Hepatocyte (in vitro differentiated cells): ENCODE measurements around the gene BMP7. TPM values are rescaled to one million over a fixed set of nuclear protein-coding genes. Genes with fewer than 3 reads are reported as not detected.

Source experiments
- DNase-seq: peaks from one replicate; pipeline ENCODE4 v3.0.0-alpha.2; 2016; ENCODE audit warnings: low spot score
- H2AFZ ChIP-seq: fragments of 200-600 bp; sonication (generic); 2 replicates; pipeline ENCODE4 v1.6.0; 2016; ENCODE audit warnings: antibody characterized with exemption, mild to moderate bottlenecking
- H3K27ac ChIP-seq: fragments of 200-600 bp; sonication (generic); 2 replicates; pipeline ENCODE4 v1.5.1; 2016; ENCODE audit warnings: mild to moderate bottlenecking
- H3K27me3 ChIP-seq: fragments of 200-600 bp; sonication (generic); 2 replicates; pipeline ENCODE4 v1.6.1; 2016
- H3K36me3 ChIP-seq: fragments of 200-600 bp; sonication (generic); replicated peaks from 2 replicates; pipeline ENCODE4 v1.5.1; 2016; ENCODE audit warnings: low read depth; ENCODE audit not compliant: insufficient read depth
- H3K4me1 ChIP-seq: fragments of 200-600 bp; sonication (generic); 2 replicates; pipeline ENCODE4 v1.5.1; 2016; ENCODE audit warnings: mild to moderate bottlenecking, moderate library complexity; ENCODE audit not compliant: insufficient read depth
- H3K4me2 ChIP-seq: fragments of 200-600 bp; sonication (generic); 2 replicates; pipeline ENCODE4 v1.6.0; 2016
- H3K4me3 ChIP-seq: fragments of 200-600 bp; sonication (generic); 2 replicates; pipeline ENCODE4 v1.5.1; 2016; ENCODE audit warnings: mild to moderate bottlenecking
- H3K79me2 ChIP-seq: fragments of 200-600 bp; sonication (generic); 2 replicates; pipeline ENCODE4 v1.6.0; 2017; ENCODE audit warnings: mild to moderate bottlenecking
- H3K9me2 ChIP-seq: fragments of 200-600 bp; sonication (generic); replicated peaks from 2 replicates; pipeline ENCODE4 v1.6.0; 2017; ENCODE audit warnings: mild to moderate bottlenecking; ENCODE audit not compliant: insufficient read depth
- H3K9me3 ChIP-seq: fragments of 200-600 bp; sonication (generic); 2 replicates; pipeline ENCODE4 v1.5.1; 2016; ENCODE audit warnings: low read depth, mild to moderate bottlenecking
- H4K20me1 ChIP-seq: fragments of 200-600 bp; sonication (generic); 2 replicates; pipeline ENCODE4 v1.6.0; 2016; ENCODE audit warnings: mild to moderate bottlenecking; ENCODE audit not compliant: insufficient read depth, poor library complexity, severe bottlenecking
- CTCF ChIP-seq: fragments of 200-600 bp; sonication (generic); IDR thresholded peaks from 2 replicates; pipeline ENCODE4 v1.5.1; 2016; ENCODE audit warnings: antibody characterized with exemption, mild to moderate bottlenecking; ENCODE audit not compliant: poor library complexity
- EZH2 ChIP-seq: fragments of 200-600 bp; sonication (generic); IDR thresholded peaks from 2 replicates; pipeline ENCODE4 v1.6.1; 2016; ENCODE audit warnings: antibody characterized with exemption, mild to moderate bottlenecking, borderline replicate concordance
- EZH2phosphoT487 ChIP-seq: fragments of 200-600 bp; sonication (generic); IDR thresholded peaks from one replicate; pipeline ENCODE4 v1.6.1; 2018; ENCODE audit warnings: antibody characterized with exemption, mild to moderate bottlenecking, low read depth, moderate library complexity; ENCODE audit not compliant: unreplicated experiment, severe bottlenecking
- WGBS: methylation state at CpG from one replicate; pipeline ENCODE4 v1.1.6; 2016; ENCODE audit warnings: low lambda C conversion rate; ENCODE audit errors: missing lambda C conversion rate; 5-methylcytosine and 5-hydroxymethylcytosine counted together
- polyA plus RNA-seq: library from polyadenylated mRNA; unstranded; fragments of >200 nt; fragmentation: Nextera tagmentation; extraction: Ambion mirVana; gene quantifications from 2 replicates; pipeline ENCODE4 v1.2.1, GENCODE V29; 2016
- total RNA-seq: library from RNA; depleted of rRNA; stranded (reverse); fragments of >200 nt; gene quantifications from 2 replicates; pipeline ENCODE4 v1.2.3, GENCODE V29; 2014

BMP7 gene
- total and polyA plus RNA-seq, 2 experiments from 2014 or later: 9.1 to 14.8 TPM

- H3K4me2 ChIP-seq: no peak overlapping the region
- no peak overlapping the region for H3K27ac ChIP-seq
- no peak overlapping the region for H2AFZ ChIP-seq
- no peak overlapping the region for H3K4me3 ChIP-seq
- WGBS: 90% methylated on average over 5 of the region's 5 CpGs
- no peaks in the 10 kb centered on the region for H3K79me2 ChIP-seq
- no peaks in the 10 kb centered on the region for H4K20me1 ChIP-seq
- no peaks in the 10 kb centered on the region for H3K9me2 ChIP-seq
- H3K27me3 ChIP-seq: no peaks in the 10 kb centered on the region
- H3K4me1 ChIP-seq: no peaks in the 10 kb centered on the region
- no peaks in the 10 kb centered on the region for H3K9me3 ChIP-seq
- no peaks in the 10 kb centered on the region for H3K36me3 ChIP-seq
- DNase-seq: no peak
- TF ChIP-seq EZH2phosphoT487: no peak
- TF ChIP-seq EZH2: no peak
- no peak for TF ChIP-seq CTCF
Measured at GRCh38 chr20:57313951-57314350, 47.5 kb upstream of the BMP7 start.

- no peak overlapping the region for H3K4me3 ChIP-seq
- no peak overlapping the region for H3K27ac ChIP-seq
- no peak overlapping the region for H3K4me2 ChIP-seq
- H3K9me3 ChIP-seq: no peaks in the 10 kb centered on the region
- no peaks in the 10 kb centered on the region for H3K79me2 ChIP-seq
- H3K4me1 ChIP-seq: no peaks in the 10 kb centered on the region
- H3K9me2 ChIP-seq: no peaks in the 10 kb centered on the region
- H4K20me1 ChIP-seq: no peaks in the 10 kb centered on the region
- H3K36me3 ChIP-seq: no peaks in the 10 kb centered on the region
- WGBS: 79% methylated on average over 5 of the region's 5 CpGs
- no peak for DNase-seq
- H2AFZ ChIP-seq: no peak overlapping the region
- no peaks in the 10 kb centered on the region for H3K27me3 ChIP-seq
- no peak for TF ChIP-seq CTCF
- no peak for TF ChIP-seq EZH2phosphoT487
- TF ChIP-seq EZH2: no peak
Measured at GRCh38 chr20:57313230-57313629, 46.8 kb upstream of the BMP7 start.

GRCh38 chr20:57312138-57312537 is 45.7 kb upstream of the BMP7 start:
- no peaks in the 10 kb centered on the region for H4K20me1 ChIP-seq
- no peaks in the 10 kb centered on the region for H3K4me1 ChIP-seq
- no peaks in the 10 kb centered on the region for H3K9me2 ChIP-seq
- H3K27ac ChIP-seq: no peak overlapping the region
- no peak for TF ChIP-seq CTCF
- no peak for TF ChIP-seq EZH2
- TF ChIP-seq EZH2phosphoT487: no peak
- no peaks in the 10 kb centered on the region for H3K9me3 ChIP-seq
- no peaks in the 10 kb centered on the region for H3K79me2 ChIP-seq
- no peaks in the 10 kb centered on the region for H3K36me3 ChIP-seq
- H3K27me3 ChIP-seq: no peaks in the 10 kb centered on the region
- 89% methylated on average over 6 of the region's 6 CpGs for WGBS
- no peak for DNase-seq
- H2AFZ ChIP-seq: no peak overlapping the region
- no peak overlapping the region for H3K4me3 ChIP-seq
- H3K4me2 ChIP-seq: no peak overlapping the region

- H3K4me1 ChIP-seq: no peaks in the 10 kb centered on the region
- TF ChIP-seq CTCF (no peak), EZH2 (no peak), EZH2phosphoT487 (no peak)
- H3K9me2 ChIP-seq: no peaks in the 10 kb centered on the region
- WGBS: 96% methylated on average over 11 of the region's 11 CpGs
- H3K9me3 ChIP-seq: no peaks in the 10 kb centered on the region
- no peaks in the 10 kb centered on the region for H4K20me1 ChIP-seq
- no peak overlapping the region for H2AFZ ChIP-seq
- H3K4me2 ChIP-seq: no peak overlapping the region
- H3K36me3 ChIP-seq: no peaks in the 10 kb centered on the region
- no peaks in the 10 kb centered on the region for H3K79me2 ChIP-seq
- no peak overlapping the region for H3K27ac ChIP-seq
- H3K27me3 ChIP-seq: no peaks in the 10 kb centered on the region
- no peak overlapping the region for H3K4me3 ChIP-seq
- DNase-seq: no peak
Measured at GRCh38 chr20:57310821-57311514, 44.5 kb upstream of the BMP7 start.
